Measurements from ENCODE around the gene SEC61B. TPM values are rescaled to one million over a fixed set of nuclear protein-coding genes. Genes with fewer than 3 reads are reported as not detected.

SEC61B gene
- total RNA-seq, result 10 to 100 TPM; 47.7 to 73.6 (median 58.0) TPM

DNA sequence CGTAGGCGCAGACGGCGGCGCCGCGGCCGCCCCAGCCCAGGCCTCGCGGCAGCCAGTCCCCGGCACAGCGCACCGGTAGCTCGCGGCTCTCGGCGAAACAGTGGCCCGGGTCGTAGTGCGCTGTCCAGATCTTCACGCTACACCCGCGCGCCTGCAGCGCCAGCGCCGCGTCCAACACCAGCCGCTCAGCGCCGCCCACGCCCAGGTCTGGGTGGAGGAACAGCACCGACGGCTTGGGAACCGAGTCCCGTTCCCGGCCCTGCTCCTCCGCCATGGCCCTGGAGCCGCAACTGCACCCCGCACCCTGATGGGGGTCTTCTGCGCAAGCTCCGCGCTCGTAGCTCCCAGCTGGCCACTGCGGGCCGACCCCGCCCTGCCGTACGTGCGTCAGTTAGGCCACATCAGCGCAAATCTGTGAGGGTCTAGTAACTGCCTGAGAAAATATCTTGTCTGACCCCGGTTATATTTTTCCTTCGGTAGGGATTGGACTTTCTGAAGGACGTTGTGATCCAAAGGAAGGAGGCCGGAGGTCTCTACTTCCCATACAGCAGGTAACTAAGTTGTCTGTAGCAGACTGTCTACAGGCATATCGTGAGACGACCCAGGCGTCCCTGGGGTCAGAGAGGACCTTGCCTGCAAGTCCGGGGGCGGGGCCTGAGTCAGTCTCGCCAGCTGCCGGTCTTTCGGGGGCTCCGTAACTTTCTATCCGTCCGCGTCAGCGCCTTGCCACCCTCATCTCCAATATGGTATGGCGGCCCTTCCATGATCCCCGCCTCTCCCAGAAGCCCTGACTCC lies at the start of gene SEC61B, which contains the start of gene ALG2:
Gene SEC61B (plus strand): TSS at position 662 of the 795 bp plus-strand sequence. CDS start 82 bp downstream, at position 744.
Gene ALG2 (minus strand): TSS at position 322 of the 795 bp plus-strand sequence. CDS start 48 bp downstream, at position 274.
- Histone ChIP-seq H3K9me3 (no peaks in the 10 kb centered on the region), H3K36me3 (peaks cover 0 to 4% (median 0%) of the 10 kb centered on the region in 3 donors), H3K27ac (peak within 1 kb of the TSS; percentile 92 to 95 (median 94)), H3K27me3 (no peaks in the 10 kb centered on the region), H3K4me3 (peak within 1 kb of the TSS; percentile 62 to 98 (median 90)), H3K4me1 (peaks cover 4 to 30% (median 14%) of the 10 kb centered on the region in 4 donors)
- peak; percentile 88 to 90 for TF ChIP-seq POLR2A (IDR thresholded peaks at IDR 0.05)
- TF ChIP-seq, protein P1, sequence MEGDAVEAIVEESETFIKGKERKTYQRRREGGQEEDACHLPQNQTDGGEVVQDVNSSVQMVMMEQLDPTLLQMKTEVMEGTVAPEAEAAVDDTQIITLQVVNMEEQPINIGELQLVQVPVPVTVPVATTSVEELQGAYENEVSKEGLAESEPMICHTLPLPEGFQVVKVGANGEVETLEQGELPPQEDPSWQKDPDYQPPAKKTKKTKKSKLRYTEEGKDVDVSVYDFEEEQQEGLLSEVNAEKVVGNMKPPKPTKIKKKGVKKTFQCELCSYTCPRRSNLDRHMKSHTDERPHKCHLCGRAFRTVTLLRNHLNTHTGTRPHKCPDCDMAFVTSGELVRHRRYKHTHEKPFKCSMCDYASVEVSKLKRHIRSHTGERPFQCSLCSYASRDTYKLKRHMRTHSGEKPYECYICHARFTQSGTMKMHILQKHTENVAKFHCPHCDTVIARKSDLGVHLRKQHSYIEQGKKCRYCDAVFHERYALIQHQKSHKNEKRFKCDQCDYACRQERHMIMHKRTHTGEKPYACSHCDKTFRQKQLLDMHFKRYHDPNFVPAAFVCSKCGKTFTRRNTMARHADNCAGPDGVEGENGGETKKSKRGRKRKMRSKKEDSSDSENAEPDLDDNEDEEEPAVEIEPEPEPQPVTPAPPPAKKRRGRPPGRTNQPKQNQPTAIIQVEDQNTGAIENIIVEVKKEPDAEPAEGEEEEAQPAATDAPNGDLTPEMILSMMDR (IDR thresholded peaks at IDR 0.05), result peak in 1 of 6 experiments; percentile 12
- DNase-seq, result peak; percentile 93 to 97 (median 95)

DNA sequence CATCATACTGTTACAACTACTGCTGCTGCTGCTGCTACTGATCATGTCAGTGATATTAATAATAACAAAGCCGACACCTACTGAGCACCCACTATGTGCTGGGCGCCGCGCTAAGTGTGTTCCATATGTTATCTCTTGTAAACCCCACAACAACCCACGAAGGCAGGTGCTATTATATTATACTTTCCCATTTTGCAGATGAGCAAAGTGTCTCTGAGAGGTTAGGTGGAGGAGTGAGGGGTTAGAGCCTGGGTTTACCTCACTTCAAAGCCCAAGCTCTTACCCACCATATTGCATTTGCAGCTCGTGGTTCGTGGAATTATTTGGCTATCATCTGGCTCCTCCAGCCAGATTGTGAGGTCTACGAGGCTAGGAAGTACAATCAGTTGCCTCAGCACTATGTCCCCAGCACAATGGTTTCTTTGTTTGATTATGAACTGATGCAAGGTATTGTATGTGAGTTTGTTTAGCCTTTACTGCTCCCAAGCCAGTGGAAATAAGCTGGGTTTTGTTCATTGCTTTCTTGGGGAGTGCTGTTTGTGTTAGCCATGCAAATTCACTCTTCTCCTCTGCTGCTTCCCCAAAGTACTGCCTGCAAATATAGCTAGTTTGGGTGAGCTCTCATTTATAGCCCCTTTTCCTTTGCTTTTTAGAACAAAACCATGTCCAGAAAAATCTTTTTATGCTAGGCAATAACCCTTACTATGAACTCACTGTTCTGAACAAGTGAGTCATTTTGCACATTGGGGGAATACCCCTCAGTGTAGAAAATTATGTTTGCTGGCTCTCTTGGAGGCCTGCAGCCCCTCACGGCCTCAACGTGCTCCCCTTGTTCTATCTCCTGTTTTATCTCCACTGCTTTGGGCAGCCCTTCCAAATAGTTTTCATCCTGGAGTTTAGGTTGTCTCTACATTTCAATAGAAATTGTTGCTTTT lies 48.2 kb upstream of the SEC61B start:
- Histone ChIP-seq H3K4me1 (no peaks in the 10 kb centered on the region), H3K36me3 (no peaks in the 10 kb centered on the region), H3K9me3 (no peaks in the 10 kb centered on the region), H3K4me3 (no peak overlapping the region), H3K27ac (no peak overlapping the region), H3K27me3 (no peaks in the 10 kb centered on the region)
- DNase-seq, result no peak
- TF ChIP-seq POLR2A (IDR thresholded peaks at IDR 0.05), result no peak
- TF ChIP-seq, protein P1 (IDR thresholded peaks at IDR 0.05), result no peak

DNA sequence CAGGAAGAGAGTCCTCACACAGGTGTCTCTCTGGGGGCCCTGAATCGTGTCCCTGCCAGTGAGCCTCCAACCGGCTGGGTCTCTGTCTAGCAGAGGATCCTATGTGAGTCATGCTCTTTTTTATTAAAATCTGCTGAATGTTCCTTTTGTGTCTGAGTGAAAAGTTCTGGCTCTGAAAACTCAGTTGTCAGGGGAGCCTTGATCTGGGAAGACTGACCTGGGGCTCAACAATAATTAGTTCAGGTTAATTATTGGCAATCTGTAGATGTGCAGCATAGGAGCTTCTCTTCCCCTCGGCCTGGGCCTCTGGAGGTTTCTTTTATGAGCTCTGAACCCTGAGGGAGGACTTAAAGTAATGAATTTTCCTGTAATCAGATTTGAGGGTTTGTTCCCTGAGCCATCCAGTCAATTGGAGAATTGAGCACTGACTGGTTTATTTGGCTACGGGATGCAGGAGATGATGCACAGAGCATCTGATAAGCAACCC lies 45.5 kb upstream of the SEC61B start:
- DNase-seq, result no peak
- H3K27me3 ChIP-seq, result no peaks in the 10 kb centered on the region
- no peak overlapping the region for H3K27ac ChIP-seq
- H3K4me1 ChIP-seq, result no peaks in the 10 kb centered on the region
- no peaks in the 10 kb centered on the region for H3K36me3 ChIP-seq
- no peak overlapping the region for H3K4me3 ChIP-seq
- TF ChIP-seq POLR2A (IDR thresholded peaks at IDR 0.05), result no peak
- TF ChIP-seq, protein P1 (IDR thresholded peaks at IDR 0.05), result no peak
- H3K9me3 ChIP-seq, result no peaks in the 10 kb centered on the region

DNA sequence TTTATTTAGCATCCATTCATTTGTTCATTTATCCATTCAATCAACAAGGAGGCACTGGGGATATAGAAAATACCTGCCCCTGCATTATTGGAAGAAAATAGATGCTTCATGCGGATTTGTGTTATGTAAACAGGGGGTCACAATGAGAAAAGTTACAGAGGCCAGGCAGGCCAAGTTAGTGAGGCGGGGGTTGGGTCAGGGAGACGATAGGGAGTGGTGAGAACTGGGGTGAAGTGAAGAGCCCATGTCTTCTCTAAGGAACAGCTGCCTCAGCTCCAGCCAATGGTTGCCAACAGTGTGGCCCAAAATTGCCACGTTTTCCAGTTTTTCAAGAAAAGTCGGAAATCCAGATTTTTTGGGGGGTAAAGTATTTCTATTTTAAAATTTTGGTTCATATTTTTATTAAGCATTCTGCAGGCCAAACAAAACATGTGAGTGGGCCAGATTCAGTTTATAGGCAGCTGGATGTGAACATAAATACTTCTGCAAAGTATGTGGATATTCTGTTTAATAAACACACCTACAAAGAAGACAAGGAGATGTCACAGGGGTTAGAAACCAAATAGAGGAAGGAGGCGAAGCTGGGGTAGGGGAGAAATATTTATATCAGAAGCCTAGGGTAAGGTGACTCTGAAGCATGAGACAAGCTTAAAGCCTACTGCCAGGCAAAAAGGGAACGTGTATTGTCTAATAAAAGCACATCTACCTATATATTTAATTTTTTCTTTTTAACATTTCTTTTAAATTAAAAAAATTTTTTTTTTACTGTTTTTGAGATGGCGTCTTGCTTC lies 44.3 kb upstream of the SEC61B start:
- Histone ChIP-seq H3K36me3 (no peaks in the 10 kb centered on the region), H3K4me1 (no peaks in the 10 kb centered on the region), H3K4me3 (no peak overlapping the region), H3K27me3 (no peaks in the 10 kb centered on the region), H3K27ac (no peak overlapping the region), H3K9me3 (no peaks in the 10 kb centered on the region)
- no peak for TF ChIP-seq POLR2A (IDR thresholded peaks at IDR 0.05)
- TF ChIP-seq, protein P1 (IDR thresholded peaks at IDR 0.05), result no peak
- no peak for DNase-seq
